Colonic mucosa (tissue), 4 donors: Measurements from ENCODE around the gene TARDBP. TPM values are rescaled to one million over a fixed set of nuclear protein-coding genes. Genes with fewer than 3 reads are reported as not detected.

Source experiments
- DNase-seq: peaks from one replicate; pipeline ENCODE4 v3.0.0-alpha.2; 2020
- H3K27ac ChIP-seq: fragments of 200-600 bp; one replicate; pipeline ENCODE4 v1.8.0; 2021
- H3K27me3 ChIP-seq: fragments of 200-600 bp; one replicate; pipeline ENCODE4 v1.8.0; 2021
- H3K36me3 ChIP-seq: fragments of 200-600 bp; one replicate; pipeline ENCODE4 v1.8.0; 2021
- H3K4me1 ChIP-seq: fragments of 200-600 bp; one replicate; pipeline ENCODE4 v1.8.0; 2021; ENCODE audit warnings: mild to moderate bottlenecking
- H3K4me3 ChIP-seq: fragments of 200-600 bp; one replicate; pipeline ENCODE4 v1.8.0; 2021
- H3K9ac ChIP-seq, 2 donors: one replicate each; pipeline ENCODE4 v1.7.0; 2013; ENCODE audit warnings: control low read depth in 2 of 2, low read depth in 2 of 2, low read length in 2 of 2
- H3K9me3 ChIP-seq: fragments of 200-600 bp; one replicate; pipeline ENCODE4 v1.8.0; 2021
- intact Hi-C: fragments of 100-400 bp; cut with DNase I; formaldehyde crosslinking; loops from one replicate; pipeline ENCODE4 v1.14.1; 2022
- total RNA-seq, 2 donors: library from RNA; stranded (reverse); fragmentation: NEBNext Ultra II Directional in 1 of 2; extraction: Animal tissue kit (Norgen Biotek cat#: 25700) in 1 of 2; gene quantifications; one replicate each; pipeline ENCODE4 v1.2.1, GENCODE V29; 2021
- TF ChIP-seq, protein P1 (sequence below): fragments of 200-600 bp; IDR thresholded peaks from one replicate; pipeline ENCODE4 v1.8.0; 2022; ENCODE audit warnings: antibody characterized with exemption, mild to moderate bottlenecking
- donor health status: healthy.
- donor health status: DM: no; HTN: no; CAD: no.
- donor health status: DM: no; HTN: no; CAD: no.

The TARDBP gene
- total RNA-seq, 2 donors from 2014 or later: 126 to 178 TPM

- TF ChIP-seq, protein P1, sequence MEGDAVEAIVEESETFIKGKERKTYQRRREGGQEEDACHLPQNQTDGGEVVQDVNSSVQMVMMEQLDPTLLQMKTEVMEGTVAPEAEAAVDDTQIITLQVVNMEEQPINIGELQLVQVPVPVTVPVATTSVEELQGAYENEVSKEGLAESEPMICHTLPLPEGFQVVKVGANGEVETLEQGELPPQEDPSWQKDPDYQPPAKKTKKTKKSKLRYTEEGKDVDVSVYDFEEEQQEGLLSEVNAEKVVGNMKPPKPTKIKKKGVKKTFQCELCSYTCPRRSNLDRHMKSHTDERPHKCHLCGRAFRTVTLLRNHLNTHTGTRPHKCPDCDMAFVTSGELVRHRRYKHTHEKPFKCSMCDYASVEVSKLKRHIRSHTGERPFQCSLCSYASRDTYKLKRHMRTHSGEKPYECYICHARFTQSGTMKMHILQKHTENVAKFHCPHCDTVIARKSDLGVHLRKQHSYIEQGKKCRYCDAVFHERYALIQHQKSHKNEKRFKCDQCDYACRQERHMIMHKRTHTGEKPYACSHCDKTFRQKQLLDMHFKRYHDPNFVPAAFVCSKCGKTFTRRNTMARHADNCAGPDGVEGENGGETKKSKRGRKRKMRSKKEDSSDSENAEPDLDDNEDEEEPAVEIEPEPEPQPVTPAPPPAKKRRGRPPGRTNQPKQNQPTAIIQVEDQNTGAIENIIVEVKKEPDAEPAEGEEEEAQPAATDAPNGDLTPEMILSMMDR: no peak
- no peak for DNase-seq
- no peaks in the 10 kb centered on the region for H3K4me1 ChIP-seq
- intact Hi-C loops: no loop called here
- no peaks in the 10 kb centered on the region for H3K27me3 ChIP-seq
- H3K9ac ChIP-seq: no peak overlapping the region
- H3K9me3 ChIP-seq: no peaks in the 10 kb centered on the region
- peaks cover 15% of the 10 kb centered on the region for H3K36me3 ChIP-seq
- no peak overlapping the region for H3K27ac ChIP-seq
- H3K4me3 ChIP-seq: no peak overlapping the region
Observed at GRCh38 chr1:11024874-11025203, 12.4 kb downstream of the TARDBP start.

DNA sequence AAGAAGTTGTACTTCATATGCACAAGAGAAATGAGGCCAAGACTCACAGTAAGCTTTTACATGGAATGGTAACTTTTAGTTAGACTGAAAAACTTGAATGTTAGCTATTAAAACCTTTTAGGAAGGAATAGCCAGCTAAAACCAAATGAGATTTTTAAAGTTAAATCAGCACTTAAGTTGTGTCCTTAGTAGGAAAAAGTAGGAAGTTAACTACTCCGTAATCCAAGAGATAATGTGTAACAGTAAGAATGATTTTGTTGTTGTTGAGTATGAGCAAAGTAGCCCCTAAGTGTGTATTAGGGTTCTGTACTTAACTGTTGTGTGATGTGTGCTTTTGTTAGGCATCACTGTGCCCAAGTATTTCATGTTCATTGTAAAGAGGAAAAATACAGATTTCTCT, 13.2 kb downstream of the TARDBP start:
- Histone ChIP-seq H3K27ac (no peak overlapping the region), H3K27me3 (no peaks in the 10 kb centered on the region), H3K9me3 (no peaks in the 10 kb centered on the region), H3K4me3 (no peak overlapping the region), H3K4me1 (no peaks in the 10 kb centered on the region), H3K36me3 (peaks cover 10% of the 10 kb centered on the region), H3K9ac (no peak overlapping the region)
- no peak for DNase-seq
- intact Hi-C loops: no loop called here
- TF ChIP-seq, protein P1: no peak

DNA sequence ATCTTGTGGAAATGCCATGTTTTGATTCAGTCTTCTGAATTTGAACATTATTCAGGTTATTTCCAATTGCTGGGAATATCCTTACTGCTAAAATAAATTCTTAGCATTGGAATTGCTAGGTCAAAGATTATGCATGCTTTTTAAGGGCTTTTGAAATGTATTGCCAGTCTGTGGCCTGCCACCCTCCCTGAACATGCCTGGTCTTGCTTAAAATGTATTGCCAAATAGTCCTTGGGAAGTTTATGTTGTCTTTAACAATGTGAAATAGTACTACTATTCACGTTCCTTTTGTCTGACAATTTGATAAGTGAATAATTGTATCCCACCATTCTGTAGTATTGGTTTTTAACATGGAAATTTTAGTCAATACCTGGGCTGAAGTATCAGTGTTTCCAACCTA, 13.6 kb downstream of the TARDBP start:
- H3K4me1 ChIP-seq: no peaks in the 10 kb centered on the region
- TF ChIP-seq, protein P1: no peak
- no peak overlapping the region for H3K9ac ChIP-seq
- H3K4me3 ChIP-seq: no peak overlapping the region
- peaks cover 10% of the 10 kb centered on the region for H3K36me3 ChIP-seq
- DNase-seq: no peak
- no peak overlapping the region for H3K27ac ChIP-seq
- no peaks in the 10 kb centered on the region for H3K9me3 ChIP-seq
- H3K27me3 ChIP-seq: no peaks in the 10 kb centered on the region
- intact Hi-C loops: no loop called here

- no peak overlapping the region for H3K27ac ChIP-seq
- no peak overlapping the region for H3K9ac ChIP-seq
- peaks cover 5% of the 10 kb centered on the region for H3K36me3 ChIP-seq
- H3K27me3 ChIP-seq: no peaks in the 10 kb centered on the region
- no peak overlapping the region for H3K4me3 ChIP-seq
- DNase-seq: no peak
- H3K4me1 ChIP-seq: no peaks in the 10 kb centered on the region
- no peaks in the 10 kb centered on the region for H3K9me3 ChIP-seq
- intact Hi-C loops: no loop called here
- TF ChIP-seq, protein P1: no peak
Observed at GRCh38 chr1:11026903-11027302, 14.4 kb downstream of the TARDBP start.

- peaks cover under 1% of the 10 kb centered on the region for H3K36me3 ChIP-seq
- no peaks in the 10 kb centered on the region for H3K9me3 ChIP-seq
- DNase-seq: no peak
- H3K27me3 ChIP-seq: no peaks in the 10 kb centered on the region
- intact Hi-C loops: no loop called here
- H3K27ac ChIP-seq: no peak overlapping the region
- H3K4me1 ChIP-seq: no peaks in the 10 kb centered on the region
- TF ChIP-seq, protein P1: no peak
- H3K4me3 ChIP-seq: no peak overlapping the region
- H3K9ac ChIP-seq: no peak overlapping the region
Observed at GRCh38 chr1:11027316-11027715, 14.9 kb downstream of the TARDBP start.

DNA sequence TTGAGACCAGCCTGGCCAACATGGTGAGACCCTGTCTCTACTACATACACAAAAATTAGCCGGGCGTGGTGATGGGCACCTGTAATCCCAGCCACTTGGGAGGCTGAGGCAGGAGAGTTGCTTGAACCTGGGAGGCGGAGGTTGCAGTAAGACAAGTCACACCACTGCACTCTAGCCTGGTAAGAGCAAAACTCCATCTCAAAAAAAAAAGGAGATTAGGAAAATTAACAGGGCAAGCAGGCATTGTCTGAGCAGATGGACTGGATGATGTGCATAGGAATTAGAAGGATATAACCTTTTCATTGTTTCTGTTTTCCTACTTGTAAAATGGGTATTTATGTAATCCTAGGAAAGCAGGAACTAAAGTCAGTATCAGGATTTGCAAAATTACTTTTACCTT, 15.6 kb downstream of the TARDBP start:
- Histone ChIP-seq H3K27me3 (no peaks in the 10 kb centered on the region), H3K36me3 (no peaks in the 10 kb centered on the region), H3K4me1 (no peaks in the 10 kb centered on the region), H3K9me3 (no peaks in the 10 kb centered on the region), H3K9ac (no peak overlapping the region), H3K27ac (no peak overlapping the region), H3K4me3 (no peak overlapping the region)
- intact Hi-C loops: no loop called here
- DNase-seq: no peak
- TF ChIP-seq, protein P1: no peak
